Measurements from ENCODE around the gene VSIR. TPM values are rescaled to one million over a fixed set of nuclear protein-coding genes. Genes with fewer than 3 reads are reported as not detected.

VSIR gene
- total and polyA plus RNA-seq, 12 donors, result 36.6 to 112 (median 69.0) TPM

- Histone ChIP-seq H3K9me3 (no peaks in the 10 kb centered on the region), H3K4me3 (no peak overlapping the region), H3K27ac (peak overlapping the region; percentile 31 to 99 (median 98)), H3K36me3 (peaks cover 0 to 76% (median 14%) of the 10 kb centered on the region in 9 donors), H3K4me1 (peaks cover 41 to 100% (median 100%) of the 10 kb centered on the region in 9 donors), H3K27me3 (no peaks in the 10 kb centered on the region)
- peak; percentile 70 to 71 for DNase-seq
- ATAC-seq, result peak in 6 of 8 donors; percentile 15 to 63 (median 42)
- 41 to 44% methylated on average over 8 of the region's 8 CpGs for WGBS, 2 donors
- intact Hi-C loops (cut with DNase I), result no loop called here
- TF ChIP-seq, protein P1, sequence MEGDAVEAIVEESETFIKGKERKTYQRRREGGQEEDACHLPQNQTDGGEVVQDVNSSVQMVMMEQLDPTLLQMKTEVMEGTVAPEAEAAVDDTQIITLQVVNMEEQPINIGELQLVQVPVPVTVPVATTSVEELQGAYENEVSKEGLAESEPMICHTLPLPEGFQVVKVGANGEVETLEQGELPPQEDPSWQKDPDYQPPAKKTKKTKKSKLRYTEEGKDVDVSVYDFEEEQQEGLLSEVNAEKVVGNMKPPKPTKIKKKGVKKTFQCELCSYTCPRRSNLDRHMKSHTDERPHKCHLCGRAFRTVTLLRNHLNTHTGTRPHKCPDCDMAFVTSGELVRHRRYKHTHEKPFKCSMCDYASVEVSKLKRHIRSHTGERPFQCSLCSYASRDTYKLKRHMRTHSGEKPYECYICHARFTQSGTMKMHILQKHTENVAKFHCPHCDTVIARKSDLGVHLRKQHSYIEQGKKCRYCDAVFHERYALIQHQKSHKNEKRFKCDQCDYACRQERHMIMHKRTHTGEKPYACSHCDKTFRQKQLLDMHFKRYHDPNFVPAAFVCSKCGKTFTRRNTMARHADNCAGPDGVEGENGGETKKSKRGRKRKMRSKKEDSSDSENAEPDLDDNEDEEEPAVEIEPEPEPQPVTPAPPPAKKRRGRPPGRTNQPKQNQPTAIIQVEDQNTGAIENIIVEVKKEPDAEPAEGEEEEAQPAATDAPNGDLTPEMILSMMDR (IDR thresholded peaks at IDR 0.05), result peak in 2 of 9 donors; percentile 10 to 16
These were observed 8.0 kb downstream of the VSIR start for GRCh38 chr10:71765176-71765904.

- TF ChIP-seq, protein P1 (IDR thresholded peaks at IDR 0.05), result peak in 1 of 9 donors; percentile 2
- no peaks in the 10 kb centered on the region for H3K27me3 ChIP-seq
- H3K9me3 ChIP-seq, result no peaks in the 10 kb centered on the region
- 69 to 76% methylated on average over 11 of the region's 11 CpGs for WGBS, 2 donors
- intact Hi-C loops (cut with DNase I), result no loop called here
- H3K27ac ChIP-seq, result peak overlapping the region in 8 of 10 donors; percentile 2 to 99 (median 15)
- no peak for ATAC-seq
- no peak for DNase-seq
- no peak overlapping the region for H3K4me3 ChIP-seq
- H3K36me3 ChIP-seq, result peaks cover 0 to 80% (median 22%) of the 10 kb centered on the region in 9 donors
- H3K4me1 ChIP-seq, result peaks cover 28 to 93% (median 84%) of the 10 kb centered on the region in 9 donors
These were observed 9.8 kb downstream of the VSIR start for GRCh38 chr10:71763352-71764127.

DNA sequence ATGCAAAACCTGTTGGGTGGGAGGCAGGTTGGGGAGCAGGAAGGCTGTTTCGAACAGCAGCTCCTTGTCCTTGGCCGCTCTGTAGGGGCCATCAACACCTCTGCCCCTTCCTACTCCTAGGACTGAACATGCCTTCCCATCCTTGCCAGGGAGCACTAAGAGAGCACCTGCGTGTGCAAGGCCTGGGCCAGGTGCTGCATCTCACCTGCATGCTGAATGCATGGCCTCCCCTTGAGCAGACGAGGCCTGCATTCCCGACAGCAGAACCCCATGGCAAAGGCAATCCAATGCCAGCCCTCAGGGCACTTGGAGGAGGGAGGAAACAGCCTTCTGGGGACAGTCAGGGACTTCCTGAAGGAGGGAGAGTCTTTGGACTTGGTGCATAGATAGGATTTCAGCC lies 11.0 kb downstream of the VSIR start:
- peaks cover 0 to 92% (median 25%) of the 10 kb centered on the region in 9 donors for H3K36me3 ChIP-seq
- TF ChIP-seq, protein P1 (IDR thresholded peaks at IDR 0.05), result no peak
- H3K9me3 ChIP-seq, result no peaks in the 10 kb centered on the region
- intact Hi-C loops (cut with DNase I), result no loop called here
- no peak for DNase-seq
- H3K4me1 ChIP-seq, result peaks cover 26 to 93% (median 82%) of the 10 kb centered on the region in 9 donors
- peak overlapping the region in 7 of 10 donors; percentile 13 to 99 (median 51) for H3K27ac ChIP-seq
- no peak for ATAC-seq
- H3K27me3 ChIP-seq, result no peaks in the 10 kb centered on the region
- H3K4me3 ChIP-seq, result no peak overlapping the region
- WGBS, 2 donors, result 84 to 89% methylated on average over 5 of the region's 5 CpGs

DNA sequence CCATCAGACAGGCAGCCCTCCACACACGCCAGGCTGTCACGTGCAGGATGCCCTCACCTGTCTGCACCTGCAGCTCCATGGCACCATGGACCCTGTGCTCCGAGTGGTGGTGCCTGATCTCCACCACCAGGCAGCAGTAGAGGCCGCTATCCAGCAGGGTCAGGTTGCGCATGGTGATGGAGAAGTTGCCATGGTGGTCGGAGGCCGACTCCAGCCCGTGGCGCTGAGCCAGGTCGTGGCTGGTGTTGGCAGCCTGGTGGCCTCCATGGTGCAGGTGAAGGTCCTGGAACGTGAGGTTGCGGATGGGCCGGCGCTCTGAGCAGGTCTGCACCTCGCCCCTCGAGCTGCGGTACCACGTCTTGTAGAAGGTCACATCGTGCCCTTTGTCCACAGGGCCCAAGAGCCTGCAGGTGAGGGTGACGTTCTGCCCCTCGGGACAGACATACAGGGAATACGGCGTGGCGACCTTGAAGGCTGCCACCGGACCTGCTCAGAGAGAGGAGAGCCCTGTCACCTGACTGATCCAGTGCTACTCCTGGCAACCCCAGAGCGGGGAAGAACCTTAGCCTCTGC lies 11.7 kb downstream of the VSIR start:
- Histone ChIP-seq H3K36me3 (peaks cover 0 to 91% (median 25%) of the 10 kb centered on the region in 9 donors), H3K9me3 (no peaks in the 10 kb centered on the region), H3K27me3 (no peaks in the 10 kb centered on the region), H3K27ac (peak overlapping the region in 5 of 10 donors; percentile 39 to 99 (median 56)), H3K4me3 (peak overlapping the region in 2 of 10 donors; percentile 1 to 19), H3K4me1 (peaks cover 20 to 93% (median 77%) of the 10 kb centered on the region in 9 donors)
- 81 to 86% methylated on average over 26 of the region's 26 CpGs for WGBS, 2 donors
- ATAC-seq (peak in 2 of 8 donors; percentile 29 to 38), DNase-seq (no peak)
- TF ChIP-seq, protein P1 (IDR thresholded peaks at IDR 0.05), result peak in 2 of 9 donors; percentile 11 to 25
- intact Hi-C loops (cut with DNase I), result no loop called here
